Measurements from ENCODE around the gene DDX51.

- no peak for TF ChIP-seq SIN3A (IDR thresholded peaks at IDR 0.05; ENCODE audit: borderline replicate concordance, insufficient read depth, low read length)
- no peak for TF ChIP-seq POLR2AphosphoS5 (IDR thresholded peaks at IDR 0.05; ENCODE audit: low read depth, low read length)
- TF ChIP-seq TAF1 (IDR thresholded peaks at IDR 0.05; ENCODE audit: borderline replicate concordance, insufficient read depth, low read length) = no peak
These were observed 35.6 kb upstream of the DDX51 start for GRCh38 chr12:132179431-132180362.

Data from PFSK-1 (cell line).